Renal pelvis (tissue), 4 donors: Measurements from ENCODE around the gene RHOC. TPM values are rescaled to one million over a fixed set of nuclear protein-coding genes. Genes with fewer than 3 reads are reported as not detected.

Source experiments
- DNase-seq: peaks from one replicate; pipeline ENCODE4 v3.0.0-alpha.2; 2013
- polyA plus RNA-seq, 3 donors: library from polyadenylated mRNA; unstranded; fragments of 120-200 nt; gene quantifications; one replicate each; pipeline ENCODE4 v1.2.1, GENCODE V29; 2013; ENCODE audit not compliant: insufficient read length in 3 of 3

The RHOC gene
- polyA plus RNA-seq, 3 donors = 218 to 265 (median 230) TPM

- no peak for DNase-seq
Measured at GRCh38 chr1:112689196-112689841, 17.6 kb downstream of the RHOC start.

DNA sequence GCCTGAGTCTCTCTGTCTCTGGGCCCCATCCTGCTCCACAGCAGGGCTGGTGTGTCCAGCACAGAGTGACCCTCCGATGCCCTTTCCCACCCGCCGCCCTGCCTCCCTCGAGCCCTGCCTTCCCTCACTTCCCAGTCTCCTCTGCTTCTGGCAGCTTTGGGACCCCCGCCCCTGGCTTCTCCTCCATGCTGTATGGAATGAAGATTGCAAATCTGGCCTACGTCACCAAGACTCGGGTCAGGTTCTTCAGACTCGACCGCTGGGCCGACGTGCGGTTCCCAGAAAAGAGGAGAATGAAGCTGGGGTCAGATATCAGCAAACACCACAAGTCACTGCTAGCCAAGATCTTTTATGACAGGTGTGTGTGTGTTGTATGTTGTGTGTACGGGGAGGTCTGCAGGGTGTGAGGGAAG, 18.1 kb downstream of the RHOC start:
- DNase-seq = no peak

GRCh38 chr1:112687785-112688496, 19.0 kb downstream of the RHOC start:
- DNase-seq = no peak

GRCh38 chr1:112687361-112687760, 19.6 kb downstream of the RHOC start:
- no peak for DNase-seq

- DNase-seq = no peak
Measured at GRCh38 chr1:112686835-112687234, 20.1 kb downstream of the RHOC start.

DNA sequence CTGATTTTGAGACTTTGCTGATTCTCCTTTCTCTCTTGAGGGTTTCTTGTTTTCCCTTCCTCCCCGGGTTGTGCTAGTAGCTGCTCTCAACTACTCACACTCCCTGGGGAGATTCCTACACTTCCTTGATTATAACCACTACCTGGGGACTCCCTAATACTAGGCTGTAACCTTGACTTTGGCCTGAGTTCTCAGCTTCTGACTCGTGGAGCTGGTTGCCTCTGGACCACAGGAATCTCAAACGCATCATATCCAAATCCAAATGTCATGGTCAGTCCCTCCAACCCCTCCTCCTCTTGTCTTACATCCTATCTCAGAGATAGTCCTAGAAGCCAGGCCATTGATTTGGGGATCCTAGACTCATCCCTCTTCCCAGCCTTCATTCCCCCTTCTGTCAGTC, 20.5 kb downstream of the RHOC start:
- DNase-seq = no peak

DNA sequence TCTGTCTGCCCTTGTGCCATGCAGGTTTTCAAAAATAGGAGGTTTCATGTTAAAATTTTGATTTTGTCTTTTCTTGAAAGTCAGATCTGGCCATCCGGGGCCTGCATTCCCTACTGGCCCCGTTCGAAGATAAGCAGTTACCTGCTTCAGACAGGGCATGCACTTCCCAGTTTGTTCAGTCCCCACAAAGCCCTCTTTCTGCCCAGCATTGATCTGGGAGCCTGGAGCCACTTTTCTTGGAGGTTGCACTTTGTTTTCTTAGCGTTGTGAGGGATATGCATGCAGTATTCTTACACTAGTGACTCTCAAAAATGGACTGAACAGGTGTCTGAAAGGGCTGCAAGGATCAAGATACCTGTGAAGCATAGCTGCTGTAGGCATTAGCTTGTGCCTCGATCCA, 21.0 kb downstream of the RHOC start:
- DNase-seq = no peak

DNA sequence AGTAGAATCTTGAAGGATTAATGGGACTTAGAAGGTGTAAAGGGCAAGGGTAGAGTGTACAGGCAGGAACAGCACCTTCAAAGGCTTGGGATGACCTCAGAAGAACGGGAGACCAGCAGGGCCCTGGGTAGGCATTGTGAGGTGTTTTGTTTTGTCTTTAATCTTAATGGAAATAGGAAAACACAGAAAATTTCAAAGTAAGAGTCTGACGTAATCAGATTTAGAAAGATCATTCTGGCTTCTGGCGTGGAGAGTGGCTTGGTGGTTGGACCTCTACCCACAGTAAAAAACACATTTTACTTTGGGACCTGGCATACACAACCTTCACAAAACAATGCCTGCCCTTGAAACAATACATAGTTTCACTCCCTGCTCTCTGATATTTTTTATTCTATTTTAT, 28.3 kb downstream of the RHOC start:
- no peak for DNase-seq

- no peak for DNase-seq
Measured at GRCh38 chr1:112677501-112677900, 29.4 kb downstream of the RHOC start.

- no peak for DNase-seq
Measured at GRCh38 chr1:112676543-112676942, 30.4 kb downstream of the RHOC start.

GRCh38 chr1:112675728-112676381, 31.1 kb downstream of the RHOC start:
- no peak for DNase-seq

- peak; percentile 58 for DNase-seq
Measured at GRCh38 chr1:112674986-112675727, 31.8 kb downstream of the RHOC start.

DNA sequence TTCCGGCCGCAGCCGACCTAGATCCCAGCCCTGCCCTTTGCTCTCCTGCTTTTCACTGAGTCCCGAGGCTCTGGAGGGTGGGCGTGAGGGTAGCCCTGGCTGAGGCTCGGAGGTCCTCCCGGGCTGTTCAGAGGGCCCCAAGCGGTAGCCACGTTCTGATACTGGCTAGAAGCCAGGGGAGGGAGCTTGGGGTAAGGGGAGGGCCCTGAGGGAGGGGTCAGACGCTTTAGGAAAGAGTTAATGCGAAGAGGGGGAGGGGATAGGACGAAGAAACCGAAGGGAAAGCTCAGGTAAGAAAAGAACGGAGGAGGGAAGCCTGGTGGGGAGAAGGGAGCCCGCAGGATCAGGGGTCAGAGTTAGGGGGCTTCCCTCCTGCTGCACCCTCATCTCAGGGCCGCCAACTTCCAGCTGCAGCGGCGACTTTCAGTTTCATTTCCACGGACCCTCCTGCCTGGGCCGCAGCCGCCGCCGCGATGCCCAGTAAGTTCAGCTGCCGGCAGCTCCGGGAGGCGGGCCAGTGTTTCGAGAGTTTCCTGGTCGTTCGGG, 32.4 kb downstream of the RHOC start, which contains the start of gene MOV10:
Gene MOV10 (plus strand): TSS at position 220 of the 546 bp plus-strand sequence. CDS start 254 bp downstream, at position 474.
- peak; percentile 70 for DNase-seq

GRCh38 chr1:112673592-112674439, 33.1 kb downstream of the RHOC start:
- DNase-seq = peak; percentile 42

- DNase-seq = no peak
Measured at GRCh38 chr1:112672842-112673241, 34.1 kb downstream of the RHOC start.

DNA sequence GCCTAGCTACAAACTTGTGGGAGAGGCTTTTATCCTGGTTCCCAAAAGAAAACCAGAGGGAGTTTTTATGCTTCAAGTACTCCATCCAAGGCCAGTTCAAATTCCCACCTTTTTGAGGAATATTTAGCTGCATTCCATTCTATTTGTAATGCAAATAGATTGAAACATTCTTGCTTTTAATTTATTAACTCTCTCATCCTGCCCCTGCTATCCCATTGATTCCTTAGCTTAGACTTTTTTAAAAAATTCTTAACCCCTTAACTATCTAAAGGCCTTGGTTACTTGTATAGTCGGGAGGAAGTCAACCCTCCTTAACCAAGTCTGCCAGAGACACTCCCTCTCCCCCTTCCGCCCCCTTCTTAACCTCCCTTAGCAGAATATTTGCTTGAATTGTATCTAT, 34.9 kb downstream of the RHOC start:
- DNase-seq = no peak

GRCh38 chr1:112666946-112667345, 40.0 kb downstream of the RHOC start:
- no peak for DNase-seq

DNA sequence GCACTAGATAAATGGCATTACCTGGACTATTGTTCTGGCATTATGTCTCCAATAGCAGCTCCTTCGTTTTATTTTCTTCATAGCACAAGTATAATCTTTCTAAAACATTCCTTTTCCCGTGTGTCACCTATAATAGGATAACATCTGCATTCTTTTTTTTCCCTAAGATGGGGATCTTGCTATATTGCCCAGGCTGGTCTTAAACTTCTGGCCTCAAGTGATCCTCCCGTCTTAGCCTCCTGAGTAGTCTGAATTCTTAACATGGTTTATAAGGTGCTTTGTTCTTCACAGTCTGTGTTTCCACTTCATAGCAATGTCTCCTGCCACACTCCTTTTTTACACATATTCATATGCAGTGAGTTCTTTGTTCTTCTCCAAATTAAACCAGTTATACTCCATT, 41.1 kb downstream of the RHOC start:
- DNase-seq = no peak

- DNase-seq = no peak
Measured at GRCh38 chr1:112651205-112651604, 55.7 kb downstream of the RHOC start.
